OCI-LY7 (cell line): ENCODE data around the gene KLF15. TPM values are rescaled to one million over a fixed set of nuclear protein-coding genes. Genes with fewer than 3 reads are reported as not detected.

Experiments
- BruUV-seq: library from RNA; stranded (reverse); fragments of 400-500 nt; replicated peaks from 2 replicates; lab custom pipeline; 2021; lab: Mats Ljungman, UMichigan
- CTCF ChIA-PET: fragments of 300-600 bp; sonication (Branson Sonifier 250); formaldehyde crosslinking; loops from one replicate; lab custom pipeline; 2022; ENCODE audit warnings: antibody characterized with exemption; ENCODE audit not compliant: unreplicated experiment; lab: Charles Lee
- POLR2A ChIA-PET: fragments of 300-600 bp; sonication (Branson Sonifier 250); formaldehyde crosslinking; loops from one replicate; lab custom pipeline; 2022; ENCODE audit warnings: antibody characterized with exemption; lab: Charles Lee
- DNase-seq: peaks from one replicate; pipeline ENCODE4 v3.0.0-alpha.2; 2015; ENCODE audit warnings: low spot score
- H2AFZ ChIP-seq: fragments of 200-600 bp; sonication (generic), shearing (Covaris generic); 2 replicates; pipeline ENCODE4 v1.6.1; 2014; ENCODE audit warnings: mild to moderate bottlenecking, antibody characterized with exemption, low read length, moderate library complexity
- H3K27ac ChIP-seq: fragments of 200-600 bp; sonication (generic); 2 replicates; pipeline ENCODE4 v1.5.1; 2014; ENCODE audit warnings: mixed run types, low read depth, mild to moderate bottlenecking, moderate library complexity, low read length, inconsistent platforms; ENCODE audit not compliant: poor library complexity, severe bottlenecking
- H3K36me3 ChIP-seq: fragments of 200-600 bp; sonication (generic); 2 replicates; pipeline ENCODE4 v1.6.1; 2014; ENCODE audit warnings: mild to moderate bottlenecking, antibody characterized with exemption, low read length, moderate library complexity, mixed read lengths; ENCODE audit not compliant: insufficient read depth
- H3K4me1 ChIP-seq: fragments of 200-600 bp; sonication (generic); 2 replicates; pipeline ENCODE4 v1.5.1; 2014; ENCODE audit warnings: mild to moderate bottlenecking, low read length; ENCODE audit not compliant: insufficient read depth, poor library complexity, severe bottlenecking
- H3K4me2 ChIP-seq: fragments of 200-600 bp; sonication (generic); 2 replicates; pipeline ENCODE4 v1.6.1; 2014; ENCODE audit warnings: mild to moderate bottlenecking, low read length
- H3K4me3 ChIP-seq: fragments of 200-600 bp; sonication (generic); 2 replicates; pipeline ENCODE4 v1.5.1; 2014; ENCODE audit warnings: mild to moderate bottlenecking, low read depth, low read length; ENCODE audit not compliant: poor library complexity, severe bottlenecking
- H3K79me2 ChIP-seq: fragments of 200-600 bp; sonication (generic); 2 replicates; pipeline ENCODE4 v1.6.1; 2016; ENCODE audit warnings: low read depth, mild to moderate bottlenecking, low read length, moderate library complexity, mixed read lengths; ENCODE audit not compliant: insufficient read depth
- H3K9me2 ChIP-seq: fragments of 200-600 bp; sonication (generic); 2 replicates; pipeline ENCODE4 v1.6.1; 2016; ENCODE audit warnings: mild to moderate bottlenecking, low read length, mixed read lengths; ENCODE audit not compliant: insufficient read depth
- H3K9me3 ChIP-seq: fragments of 200-600 bp; sonication (generic); 2 replicates; pipeline ENCODE4 v1.6.1; 2014; ENCODE audit warnings: mild to moderate bottlenecking, mixed run types, low read length, mixed read lengths
- H4K20me1 ChIP-seq: fragments of 200-600 bp; sonication (generic); 2 replicates; pipeline ENCODE4 v1.6.1; 2014; ENCODE audit warnings: mild to moderate bottlenecking, antibody characterized with exemption, low read length, moderate library complexity, mixed read lengths; ENCODE audit not compliant: insufficient read depth
- CTCF ChIP-seq: fragments of 200-600 bp; sonication (generic); conservative IDR thresholded peaks from 2 replicates; pipeline ENCODE4 v1.5.1; 2014; ENCODE audit warnings: mild to moderate bottlenecking, antibody characterized with exemption, low read length, moderate library complexity, mixed read lengths
- EZH2phosphoT487 ChIP-seq: fragments of 200-600 bp; sonication (generic); IDR thresholded peaks from 2 replicates; pipeline ENCODE4 v1.6.1; 2018; ENCODE audit warnings: low read depth, borderline replicate concordance, mild to moderate bottlenecking, mixed run types, antibody characterized with exemption, low read length, moderate library complexity, mixed read lengths
- intact Hi-C: fragments of 100-400 bp; cut with micrococcal nuclease; formaldehyde crosslinking; loops from one replicate; pipeline ENCODE4 v1.10.0; 2022; ENCODE audit not compliant: unreplicated experiment
- total RNA-seq, 2 experiments: library from RNA; depleted of rRNA in 1 of 2; stranded (reverse); fragments of >200 nt in 1 of 2; shearing (Covaris generic) in 1 of 2; gene quantifications; 2 replicates each; pipeline ENCODE4 v1.2.3, GENCODE V29; 2014 to 2022

Gene KLF15
- total RNA-seq, 2 experiments from 2014 or later = 12.3 to 26.4 TPM

GRCh38 chr3:126308394-126309125 lies 48.6 kb downstream of the KLF15 start:
- intact Hi-C loops = no loop called here
- no peaks in the 10 kb centered on the region for H3K36me3 ChIP-seq
- no TSS peak for BruUV-seq
- CTCF ChIA-PET = no interaction called here
- no peak for DNase-seq
- no peaks in the 10 kb centered on the region for H3K79me2 ChIP-seq
- H3K9me2 ChIP-seq = no peaks in the 10 kb centered on the region
- no peak overlapping the region for H3K27ac ChIP-seq
- no peak overlapping the region for H3K4me2 ChIP-seq
- H4K20me1 ChIP-seq = no peaks in the 10 kb centered on the region
- POLR2A ChIA-PET = no interaction called here
- H3K9me3 ChIP-seq = no peaks in the 10 kb centered on the region
- peaks cover 4% of the 10 kb centered on the region for H3K4me1 ChIP-seq
- H2AFZ ChIP-seq = no peak overlapping the region
- TF ChIP-seq CTCF (no peak), EZH2phosphoT487 (no peak)
- H3K4me3 ChIP-seq = no peak overlapping the region

DNA sequence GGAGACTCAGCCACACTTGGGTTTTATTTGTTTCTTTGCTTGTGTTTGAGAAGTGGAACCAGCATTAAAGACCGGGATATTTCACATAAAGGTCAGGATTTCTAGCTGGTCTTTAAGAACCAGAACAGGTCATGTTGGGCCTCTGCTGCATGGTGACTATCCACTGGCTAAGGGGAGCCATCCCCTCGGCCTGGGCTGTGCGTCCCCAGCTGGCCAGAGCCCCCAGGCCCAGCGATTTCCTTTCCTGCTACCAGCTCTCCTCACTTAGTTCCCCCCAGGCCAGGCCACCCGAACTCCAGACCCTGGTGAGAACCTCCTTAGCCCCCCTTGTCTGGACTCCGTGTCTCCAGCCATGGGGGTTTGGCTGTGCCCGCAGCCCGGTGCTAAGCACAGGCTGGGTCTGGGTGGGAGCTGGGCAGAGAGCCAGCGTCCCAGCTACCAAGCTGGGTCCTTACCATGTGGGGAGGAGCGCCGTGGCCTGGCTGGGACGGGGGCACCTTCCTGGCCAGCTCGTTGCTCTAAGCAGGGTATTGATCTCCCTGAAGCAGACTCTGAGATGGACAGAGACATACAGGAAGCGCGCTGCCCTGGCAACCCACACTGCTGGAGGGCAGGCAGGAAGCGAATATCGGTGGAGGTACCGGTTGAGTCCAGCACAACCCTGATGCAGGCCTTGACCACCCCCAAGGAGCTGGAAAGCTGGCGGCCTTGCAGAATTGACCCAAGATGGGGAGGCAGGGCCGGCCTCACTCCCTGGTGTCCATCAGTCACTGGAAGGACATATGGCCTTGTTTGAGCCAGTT lies 49.4 kb downstream of the KLF15 start:
- no TSS peak for BruUV-seq
- Histone ChIP-seq H3K4me1 (peaks cover 4% of the 10 kb centered on the region), H3K27ac (no peak overlapping the region), H3K9me3 (peaks cover 2% of the 10 kb centered on the region; the same call in 1 of the 2 replicates), H3K4me2 (no peak overlapping the region), H3K4me3 (no peak overlapping the region), H3K9me2 (no peaks in the 10 kb centered on the region), H3K36me3 (no peaks in the 10 kb centered on the region), H2AFZ (no peak overlapping the region), H4K20me1 (no peaks in the 10 kb centered on the region), H3K79me2 (no peaks in the 10 kb centered on the region)
- DNase-seq = no peak
- intact Hi-C loops = no loop called here
- TF ChIP-seq CTCF (no peak), EZH2phosphoT487 (no peak)
- CTCF ChIA-PET = no interaction called here
- POLR2A ChIA-PET = interaction anchor here (0.9 kb wide), 1 partner anchor 11 kb away, joined by 3 read pairs; no protein-coding TSS in a partner anchor
